ENCODE results near the gene FZD7.

FZD7 gene

GRCh38 chr2:202036601-202037037, 3.0 kb downstream of the FZD7 start:
- Mint-ChIP-seq H3K36me3 (ENCODE audit: low read depth) (no peaks in the 10 kb centered on the region), H3K4me3 (no peak overlapping the region), H3K27me3 (ENCODE audit: low read depth) (peaks cover 44% of the 10 kb centered on the region), H3K27ac (no peak overlapping the region), H3K9me3 (no peaks in the 10 kb centered on the region), H3K4me1 (ENCODE audit: low read depth) (peaks cover 11% of the 10 kb centered on the region)
- DNase-seq (ENCODE audit: low spot score): no peak

DNA sequence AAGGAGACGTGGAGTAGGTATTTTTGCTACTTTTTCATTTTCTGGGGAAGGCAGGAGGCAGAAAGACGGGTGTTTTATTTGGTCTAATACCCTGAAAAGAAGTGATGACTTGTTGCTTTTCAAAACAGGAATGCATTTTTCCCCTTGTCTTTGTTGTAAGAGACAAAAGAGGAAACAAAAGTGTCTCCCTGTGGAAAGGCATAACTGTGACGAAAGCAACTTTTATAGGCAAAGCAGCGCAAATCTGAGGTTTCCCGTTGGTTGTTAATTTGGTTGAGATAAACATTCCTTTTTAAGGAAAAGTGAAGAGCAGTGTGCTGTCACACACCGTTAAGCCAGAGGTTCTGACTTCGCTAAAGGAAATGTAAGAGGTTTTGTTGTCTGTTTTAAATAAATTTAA, 3.4 kb downstream of the FZD7 start:
- DNase-seq (ENCODE audit: low spot score): no peak
- Mint-ChIP-seq H3K4me1 (ENCODE audit: low read depth) (peaks cover 10% of the 10 kb centered on the region), H3K4me3 (no peak overlapping the region), H3K27ac (no peak overlapping the region), H3K36me3 (ENCODE audit: low read depth) (no peaks in the 10 kb centered on the region), H3K27me3 (ENCODE audit: low read depth) (peaks cover 44% of the 10 kb centered on the region), H3K9me3 (no peaks in the 10 kb centered on the region)

DNA sequence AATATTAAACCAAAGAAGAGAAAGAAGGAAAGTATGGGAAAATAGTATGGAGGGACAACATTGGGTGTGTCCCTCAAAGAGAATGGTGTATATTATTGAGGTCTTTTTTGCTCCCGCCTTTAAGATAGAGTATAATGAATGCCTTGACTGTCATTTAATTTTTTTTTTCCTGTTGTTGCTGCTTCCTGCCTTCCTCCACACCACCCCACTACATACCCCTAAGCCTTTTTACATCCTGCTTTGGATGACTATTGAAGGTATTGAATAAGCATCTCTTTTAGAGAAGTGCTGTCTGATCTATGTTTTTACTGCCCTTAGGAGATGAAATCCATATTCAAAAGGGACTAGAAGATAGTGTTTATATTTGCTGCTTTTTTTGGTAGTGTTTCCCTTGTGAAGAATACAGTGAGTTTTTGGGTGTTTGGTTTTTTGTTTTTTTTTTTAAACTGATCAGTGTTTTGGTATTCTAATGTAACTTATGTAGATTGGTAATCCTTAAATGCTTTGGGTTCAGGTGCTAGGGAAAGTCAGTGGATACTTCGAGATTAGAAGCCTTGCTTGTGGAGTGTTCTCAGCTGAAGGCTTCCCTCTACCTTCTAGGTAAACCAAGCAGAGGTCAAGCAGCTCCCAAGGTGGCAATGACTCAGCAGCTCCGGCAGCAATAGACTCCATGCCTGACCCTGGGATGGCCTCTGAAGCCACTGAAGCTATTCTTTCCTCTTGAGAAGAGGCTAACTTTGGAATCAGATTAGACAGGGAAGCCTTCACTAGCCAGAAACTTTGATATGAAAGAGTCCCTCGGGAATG, 5.0 kb downstream of the FZD7 start:
- Mint-ChIP-seq H3K4me1 (ENCODE audit: low read depth) (peaks cover 3% of the 10 kb centered on the region), H3K36me3 (ENCODE audit: low read depth) (no peaks in the 10 kb centered on the region), H3K9me3 (no peaks in the 10 kb centered on the region), H3K27me3 (ENCODE audit: low read depth) (peaks cover 39% of the 10 kb centered on the region), H3K4me3 (no peak overlapping the region), H3K27ac (no peak overlapping the region)
- DNase-seq (ENCODE audit: low spot score): no peak

DNA sequence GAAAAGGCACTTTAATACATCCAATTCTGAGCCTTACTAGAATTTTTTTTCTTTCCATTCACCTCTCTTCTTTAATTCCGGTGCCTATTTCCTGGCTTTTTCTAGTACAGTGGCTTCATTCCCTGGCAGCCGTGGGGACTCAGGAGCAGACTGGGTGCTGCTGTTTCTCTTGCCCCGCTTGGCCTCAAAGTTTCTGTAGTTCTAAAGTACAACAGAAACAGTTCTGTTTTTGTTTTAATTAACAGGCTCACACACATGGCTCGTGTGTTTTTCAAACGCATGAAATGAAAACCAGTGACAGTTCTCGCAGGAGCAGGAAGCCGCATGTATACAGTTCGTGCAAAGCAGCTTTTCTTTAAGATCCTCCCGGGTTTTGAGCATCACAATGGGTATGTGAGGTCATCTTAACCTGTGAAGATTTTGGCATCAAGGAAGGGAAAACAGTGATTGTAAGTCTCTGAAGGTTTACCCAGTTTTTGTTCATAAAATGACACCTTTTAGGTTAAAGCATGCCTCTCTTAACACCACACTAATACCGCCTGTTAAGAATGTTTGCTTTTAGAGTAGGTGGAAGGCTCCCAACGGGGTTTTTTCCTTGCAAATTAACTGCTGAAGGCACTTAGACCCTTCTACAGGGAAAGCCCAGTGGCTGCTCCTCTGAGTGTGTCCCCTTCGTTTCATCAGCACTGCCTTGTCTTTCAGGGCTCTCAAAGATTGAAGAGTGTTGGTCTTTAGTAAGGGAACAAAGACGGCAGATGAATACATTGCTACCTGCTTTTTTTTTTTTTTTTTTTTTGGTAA, 5.8 kb downstream of the FZD7 start:
- no peaks in the 10 kb centered on the region for H3K36me3 Mint-ChIP-seq (ENCODE audit: low read depth)
- peaks cover 3% of the 10 kb centered on the region for H3K4me1 Mint-ChIP-seq (ENCODE audit: low read depth)
- DNase-seq (ENCODE audit: low spot score): no peak
- H3K9me3 Mint-ChIP-seq: no peaks in the 10 kb centered on the region
- no peak overlapping the region for H3K4me3 Mint-ChIP-seq
- peaks cover 42% of the 10 kb centered on the region for H3K27me3 Mint-ChIP-seq (ENCODE audit: low read depth)
- H3K27ac Mint-ChIP-seq: no peak overlapping the region

DNA sequence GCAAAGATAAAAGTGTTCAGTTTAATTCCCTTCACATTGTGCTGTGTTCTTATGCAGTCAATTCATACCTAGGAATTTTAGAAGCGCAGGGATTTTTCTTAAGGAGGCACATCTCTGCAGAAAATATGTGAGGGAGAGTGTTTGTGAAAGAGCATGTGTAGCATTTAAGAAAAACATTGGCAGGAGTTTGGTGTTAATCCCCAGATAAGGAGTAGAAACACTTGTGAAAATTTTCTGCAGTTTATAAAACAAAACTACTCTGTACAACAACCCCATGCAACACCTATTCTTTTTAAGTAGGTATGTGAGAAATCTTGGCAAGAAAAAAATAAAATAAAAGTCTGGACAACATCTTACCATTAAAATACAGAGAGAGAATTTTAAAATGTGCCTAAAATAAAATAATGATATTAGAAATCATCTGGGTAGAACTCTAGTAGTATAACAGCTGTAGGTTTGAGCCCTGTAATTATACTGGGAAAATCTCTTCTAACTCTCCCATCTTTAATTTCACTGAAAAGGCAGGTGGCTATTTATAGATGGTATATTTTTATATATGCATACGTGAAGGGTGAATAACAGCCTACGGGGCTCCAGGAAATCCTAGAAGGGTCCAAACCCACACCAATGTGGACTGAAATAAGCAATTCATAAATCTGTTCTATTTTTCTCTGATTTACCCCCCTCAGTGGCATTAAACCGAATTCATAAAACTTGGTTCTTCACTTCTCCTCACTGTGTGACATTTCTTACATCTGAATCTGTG, 6.6 kb downstream of the FZD7 start:
- no peak for DNase-seq (ENCODE audit: low spot score)
- Mint-ChIP-seq H3K4me1 (ENCODE audit: low read depth) (no peaks in the 10 kb centered on the region), H3K36me3 (ENCODE audit: low read depth) (no peaks in the 10 kb centered on the region), H3K27ac (no peak overlapping the region), H3K27me3 (ENCODE audit: low read depth) (peaks cover 42% of the 10 kb centered on the region), H3K9me3 (no peaks in the 10 kb centered on the region), H3K4me3 (no peak overlapping the region)

DNA sequence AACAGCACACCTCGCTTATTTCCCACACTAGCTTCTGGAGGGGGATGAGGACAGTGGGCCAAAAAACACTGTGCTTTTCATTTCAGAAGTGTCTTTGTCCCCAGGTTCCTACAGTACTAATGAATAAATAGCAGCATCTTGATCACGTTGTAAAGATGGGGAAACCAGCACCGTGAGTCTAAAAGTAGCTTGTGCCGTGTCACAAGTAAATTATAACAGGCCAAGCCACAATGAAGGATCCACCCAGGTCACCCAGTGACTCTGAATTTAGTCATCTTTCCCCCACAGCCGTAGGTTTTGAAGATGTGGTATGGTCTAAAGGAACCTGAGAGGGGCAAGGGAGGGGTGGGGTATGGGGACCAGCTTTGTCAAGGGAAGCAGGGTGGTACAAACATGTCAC, 8.8 kb downstream of the FZD7 start:
- Mint-ChIP-seq H3K4me3 (no peak overlapping the region), H3K9me3 (no peaks in the 10 kb centered on the region), H3K27ac (no peak overlapping the region), H3K4me1 (ENCODE audit: low read depth) (no peaks in the 10 kb centered on the region), H3K27me3 (ENCODE audit: low read depth) (peaks cover 42% of the 10 kb centered on the region), H3K36me3 (ENCODE audit: low read depth) (no peaks in the 10 kb centered on the region)
- DNase-seq (ENCODE audit: low spot score): no peak

GRCh38 chr2:202043475-202043874, 9.8 kb downstream of the FZD7 start:
- no peak for DNase-seq (ENCODE audit: low spot score)
- H3K4me3 Mint-ChIP-seq: no peak overlapping the region
- no peak overlapping the region for H3K27ac Mint-ChIP-seq
- no peaks in the 10 kb centered on the region for H3K9me3 Mint-ChIP-seq
- no peaks in the 10 kb centered on the region for H3K4me1 Mint-ChIP-seq (ENCODE audit: low read depth)
- peaks cover 37% of the 10 kb centered on the region for H3K27me3 Mint-ChIP-seq (ENCODE audit: low read depth)
- no peaks in the 10 kb centered on the region for H3K36me3 Mint-ChIP-seq (ENCODE audit: low read depth)

DNA sequence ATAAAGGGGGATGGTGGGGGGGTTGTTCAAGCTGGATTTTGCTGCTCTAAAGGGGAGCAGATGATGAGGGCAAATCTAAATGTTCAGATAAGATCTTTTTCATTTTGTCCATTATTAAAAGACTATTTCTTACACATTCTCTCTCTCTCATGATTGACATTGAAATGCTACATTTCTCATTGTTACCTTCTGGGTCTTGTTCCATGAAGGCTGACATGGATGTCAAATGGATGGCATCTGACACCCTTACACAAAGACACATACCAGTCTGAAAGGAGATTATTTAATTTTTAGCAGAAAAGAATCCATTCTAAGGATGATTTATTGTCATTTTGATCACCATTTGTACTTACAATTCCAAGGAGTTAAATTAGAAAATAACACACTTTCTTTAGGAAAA, 11.1 kb downstream of the FZD7 start:
- H3K27ac Mint-ChIP-seq: no peak overlapping the region

DNA sequence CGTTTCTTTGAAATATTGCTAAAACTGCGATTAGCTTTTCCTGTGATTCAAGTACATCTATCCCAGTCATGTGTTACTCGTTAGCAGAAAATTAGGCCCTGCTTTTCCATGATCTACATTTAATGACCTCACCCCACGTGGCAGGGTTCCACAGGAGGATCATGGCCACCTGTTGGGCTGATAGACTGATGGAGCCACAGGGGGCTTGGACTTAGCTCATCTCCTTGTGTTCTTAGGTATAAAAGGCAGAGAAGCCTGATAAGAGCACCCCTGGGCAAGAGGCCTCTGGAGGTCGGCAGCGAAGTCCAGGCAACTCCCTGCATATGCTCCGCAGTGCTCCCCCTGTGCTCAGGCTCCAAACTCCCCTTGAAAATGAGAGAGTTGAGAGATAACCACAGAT, 12.9 kb downstream of the FZD7 start:
- no peaks in the 10 kb centered on the region for H3K9me3 Mint-ChIP-seq
- peaks cover 33% of the 10 kb centered on the region for H3K27me3 Mint-ChIP-seq (ENCODE audit: low read depth)
- DNase-seq (ENCODE audit: low spot score): no peak

More for the DNA sequence above, 11.1 kb downstream of the FZD7 start:
- peaks cover 32% of the 10 kb centered on the region for H3K27me3 Mint-ChIP-seq (ENCODE audit: low read depth)
- H3K9me3 Mint-ChIP-seq: no peaks in the 10 kb centered on the region
- no peaks in the 10 kb centered on the region for H3K4me1 Mint-ChIP-seq (ENCODE audit: low read depth)
- DNase-seq (ENCODE audit: low spot score): no peak
- H3K4me3 Mint-ChIP-seq: no peak overlapping the region
- H3K36me3 Mint-ChIP-seq (ENCODE audit: low read depth): no peaks in the 10 kb centered on the region

GRCh38 chr2:202049092-202049728, 15.6 kb downstream of the FZD7 start:
- no peak overlapping the region for H3K27ac Mint-ChIP-seq
- H3K4me1 Mint-ChIP-seq (ENCODE audit: low read depth): no peaks in the 10 kb centered on the region
- peaks cover 34% of the 10 kb centered on the region for H3K27me3 Mint-ChIP-seq (ENCODE audit: low read depth)

More for the DNA sequence above, 12.9 kb downstream of the FZD7 start:
- H3K4me3 Mint-ChIP-seq: no peak overlapping the region
- H3K36me3 Mint-ChIP-seq (ENCODE audit: low read depth): no peaks in the 10 kb centered on the region
- H3K4me1 Mint-ChIP-seq (ENCODE audit: low read depth): no peaks in the 10 kb centered on the region
- no peak overlapping the region for H3K27ac Mint-ChIP-seq

GRCh38 chr2:202049840-202050239, 16.2 kb downstream of the FZD7 start:
- Mint-ChIP-seq H3K27me3 (ENCODE audit: low read depth) (peaks cover 33% of the 10 kb centered on the region), H3K4me1 (ENCODE audit: low read depth) (no peaks in the 10 kb centered on the region), H3K36me3 (ENCODE audit: low read depth) (no peaks in the 10 kb centered on the region), H3K27ac (no peak overlapping the region), H3K4me3 (no peak overlapping the region), H3K9me3 (no peaks in the 10 kb centered on the region)
- no peak for DNase-seq (ENCODE audit: low spot score)

More at GRCh38 chr2:202049092-202049728, 15.6 kb downstream of the FZD7 start:
- H3K36me3 Mint-ChIP-seq (ENCODE audit: low read depth): no peaks in the 10 kb centered on the region
- no peaks in the 10 kb centered on the region for H3K9me3 Mint-ChIP-seq
- no peak for DNase-seq (ENCODE audit: low spot score)
- H3K4me3 Mint-ChIP-seq: no peak overlapping the region

- no peaks in the 10 kb centered on the region for H3K9me3 Mint-ChIP-seq
- H3K27me3 Mint-ChIP-seq (ENCODE audit: low read depth): peaks cover 33% of the 10 kb centered on the region
- no peak overlapping the region for H3K4me3 Mint-ChIP-seq
- H3K36me3 Mint-ChIP-seq (ENCODE audit: low read depth): no peaks in the 10 kb centered on the region
- no peak for DNase-seq (ENCODE audit: low spot score)
- no peak overlapping the region for H3K27ac Mint-ChIP-seq
- no peaks in the 10 kb centered on the region for H3K4me1 Mint-ChIP-seq (ENCODE audit: low read depth)
Observed at GRCh38 chr2:202050652-202051051, 17.0 kb downstream of the FZD7 start.

- no peak overlapping the region for H3K27ac Mint-ChIP-seq
- H3K4me3 Mint-ChIP-seq: no peak overlapping the region
- H3K27me3 Mint-ChIP-seq (ENCODE audit: low read depth): peaks cover 39% of the 10 kb centered on the region
- no peaks in the 10 kb centered on the region for H3K9me3 Mint-ChIP-seq
- no peaks in the 10 kb centered on the region for H3K4me1 Mint-ChIP-seq (ENCODE audit: low read depth)
- H3K36me3 Mint-ChIP-seq (ENCODE audit: low read depth): no peaks in the 10 kb centered on the region
- DNase-seq (ENCODE audit: low spot score): no peak
Observed at GRCh38 chr2:202051499-202052161, 18.0 kb downstream of the FZD7 start.

Data from T-helper 2 cell treated with Interferon-gamma antibody and Interleukin-4, amounts not matched to agents 5 μg/mL and 100 μg/mL, for 36 hours (primary cell).